HUES64 (cell line): ENCODE measurements around the gene SLC30A3.
"Not testable (repeated sequence)": the region's sequence is repeated elsewhere in the genome, so short reads cannot be mapped to it uniquely, and the experiment has no call there.

Source experiments
- H3K27ac ChIP-seq: 2 replicates; pipeline ENCODE4 v1.7.0; 2013; ENCODE audit warnings: low read depth, low read length, inconsistent platforms
- H3K27me3 ChIP-seq: 2 replicates; pipeline ENCODE4 v1.6.1; 2013; ENCODE audit warnings: mild to moderate bottlenecking, low read length; ENCODE audit not compliant: insufficient read depth
- H3K36me3 ChIP-seq: 2 replicates; pipeline ENCODE4 v1.6.1; 2013; ENCODE audit warnings: mild to moderate bottlenecking, low read length; ENCODE audit not compliant: insufficient read depth
- H3K4me1 ChIP-seq: 2 replicates; pipeline ENCODE4 v1.6.1; 2013; ENCODE audit warnings: mild to moderate bottlenecking, low read length, moderate library complexity; ENCODE audit not compliant: insufficient read depth
- H3K4me3 ChIP-seq: 2 replicates; pipeline ENCODE4 v1.5.1; 2013; ENCODE audit warnings: mild to moderate bottlenecking, low read length, moderate library complexity
- H3K9ac ChIP-seq: 2 replicates; pipeline ENCODE4 v1.6.1; 2013; ENCODE audit warnings: mild to moderate bottlenecking, low read depth, low read length
- H3K9me3 ChIP-seq: 2 replicates; pipeline ENCODE4 v1.6.1; 2013; ENCODE audit warnings: low read depth, low read length; ENCODE audit not compliant: insufficient read depth
- WGBS: fragments of 150-250, 120-280 bp; methylation state at CpG from one replicate; pipeline ENCODE4 v1.1.7; 2013; ENCODE audit warnings: missing lambda C conversion rate; 5-methylcytosine and 5-hydroxymethylcytosine counted together

SLC30A3 gene

GRCh38 chr2:27270131-27270530 is 7.3 kb upstream of the SLC30A3 start:
- Histone ChIP-seq H3K27me3 (peaks cover 32% of the 10 kb centered on the region), H3K36me3 (no peaks in the 10 kb centered on the region), H3K27ac (no peak overlapping the region), H3K9me3 (no peaks in the 10 kb centered on the region), H3K4me3 (no peak overlapping the region), H3K4me1 (no peaks in the 10 kb centered on the region), H3K9ac (no peak overlapping the region)
- 85% methylated on average over 2 of the region's 3 CpGs for WGBS

DNA sequence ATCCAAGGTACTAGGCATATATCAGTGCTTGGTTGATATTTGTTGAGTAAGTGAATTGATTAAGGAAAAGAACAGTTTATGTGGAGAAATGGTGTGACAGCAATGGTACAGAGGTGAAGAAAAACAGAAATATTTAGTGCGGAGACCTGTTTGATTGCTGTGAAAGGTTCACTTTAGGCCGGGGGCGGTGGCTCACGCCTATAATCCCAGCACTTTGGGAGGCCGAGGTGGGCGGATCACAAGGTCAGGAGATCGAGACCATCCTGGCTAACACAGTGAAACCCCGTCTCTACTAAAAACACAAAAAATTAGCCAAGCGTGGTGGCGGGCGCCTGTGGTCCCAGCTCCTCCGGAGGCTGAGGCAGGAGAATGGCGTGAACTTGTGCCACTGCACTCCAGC is 5.4 kb upstream of the SLC30A3 start:
- H3K4me3 ChIP-seq, H3K36me3 ChIP-seq, H3K27ac ChIP-seq, H3K9me3 ChIP-seq, H3K9ac ChIP-seq, H3K4me1 ChIP-seq: not testable (repeated sequence)
- WGBS, result 94% methylated on average over 13 of the region's 13 CpGs
- H3K27me3 ChIP-seq, result peaks cover 50% of the 10 kb centered on the region

- H3K9me3 ChIP-seq, result no peaks in the 10 kb centered on the region
- H3K27me3 ChIP-seq, result peaks cover 78% of the 10 kb centered on the region
- H3K4me3 ChIP-seq, result no peak overlapping the region
- no peaks in the 10 kb centered on the region for H3K36me3 ChIP-seq
- H3K4me1 ChIP-seq, result peaks cover 13% of the 10 kb centered on the region
- no peak overlapping the region; the same call in 1 of the 2 replicates for H3K9ac ChIP-seq
- H3K27ac ChIP-seq, result no peak overlapping the region
Measured at GRCh38 chr2:27265536-27265870, 2.7 kb upstream of the SLC30A3 start.

- no peak overlapping the region for H3K27ac ChIP-seq
- WGBS, result 5% methylated on average over 56 of the region's 56 CpGs
- no peaks in the 10 kb centered on the region for H3K9me3 ChIP-seq
- H3K9ac ChIP-seq, result peak overlapping the region; percentile 67
- H3K4me1 ChIP-seq, result peaks cover 13% of the 10 kb centered on the region
- peak overlapping the region; percentile 72 for H3K4me3 ChIP-seq
- H3K27me3 ChIP-seq, result peaks cover 80% of the 10 kb centered on the region
- no peaks in the 10 kb centered on the region for H3K36me3 ChIP-seq
Measured at GRCh38 chr2:27264753-27265535, 2.1 kb upstream of the SLC30A3 start.

DNA sequence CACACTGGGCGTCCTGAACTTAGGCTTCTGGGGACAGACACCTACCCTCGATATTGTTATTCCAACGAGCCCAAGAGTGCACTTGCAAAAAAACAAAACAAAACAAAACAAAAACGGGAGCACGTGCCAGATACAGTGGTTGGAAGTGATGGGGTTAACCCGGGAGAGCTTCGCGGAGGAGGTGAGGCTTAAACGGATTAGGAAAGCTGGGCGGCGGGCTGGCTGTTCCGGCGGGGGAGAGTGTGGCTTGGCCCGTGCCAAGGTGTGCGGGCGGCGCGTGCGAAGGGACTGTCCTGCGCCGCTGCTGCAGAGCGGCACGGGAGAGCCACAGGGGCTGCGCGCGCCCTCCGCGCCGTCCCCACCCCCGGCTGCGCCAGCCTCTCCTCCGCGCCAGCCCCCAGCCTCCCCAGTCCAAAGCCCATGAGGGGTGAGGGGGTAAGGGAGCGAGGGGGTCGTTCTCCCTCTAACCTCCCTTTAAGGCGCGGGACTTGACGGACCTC is 1.5 kb upstream of the SLC30A3 start:
- H3K9ac ChIP-seq, result peak overlapping the region; percentile 67; the same call in 1 of the 2 replicates
- no peaks in the 10 kb centered on the region for H3K36me3 ChIP-seq
- no peak overlapping the region for H3K27ac ChIP-seq
- H3K27me3 ChIP-seq, result peaks cover 85% of the 10 kb centered on the region
- no peaks in the 10 kb centered on the region for H3K9me3 ChIP-seq
- H3K4me1 ChIP-seq, result peaks cover 13% of the 10 kb centered on the region
- H3K4me3 ChIP-seq, result peak overlapping the region; percentile 72
- WGBS, result 1% methylated on average over 32 of the region's 38 CpGs

- Histone ChIP-seq H3K4me3 (peak overlapping the region; percentile 72), H3K9ac (no peak overlapping the region), H3K27me3 (peaks cover 89% of the 10 kb centered on the region), H3K9me3 (no peaks in the 10 kb centered on the region), H3K4me1 (peaks cover 13% of the 10 kb centered on the region), H3K27ac (no peak overlapping the region), H3K36me3 (no peaks in the 10 kb centered on the region)
- WGBS, result 1% methylated on average over 46 of the region's 46 CpGs
Measured at GRCh38 chr2:27263287-27264252, 723 bp upstream of the SLC30A3 start.

DNA sequence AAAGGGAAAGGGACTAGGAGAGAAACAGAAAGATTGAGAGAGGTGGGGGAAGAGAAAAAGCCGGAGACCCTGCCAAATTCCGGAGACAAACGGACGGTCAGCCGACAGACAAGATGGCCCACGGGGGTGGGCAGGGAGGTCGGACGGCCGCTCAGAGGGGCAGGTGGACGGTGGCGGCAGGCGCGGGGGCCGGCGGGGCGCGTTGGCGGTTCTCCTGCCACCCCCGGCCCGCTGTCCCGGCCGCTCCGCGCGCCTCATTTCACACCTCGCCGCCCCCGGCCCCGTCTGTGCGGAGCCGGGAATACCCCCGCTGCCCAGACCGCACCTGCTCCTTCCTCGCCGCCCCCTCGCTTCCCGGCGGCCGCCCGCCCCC is 935 bp downstream of the SLC30A3 start:
- peak overlapping the region; percentile 72 for H3K4me3 ChIP-seq
- H3K9me3 ChIP-seq, result no peaks in the 10 kb centered on the region
- WGBS, result 2% methylated on average over 40 of the region's 40 CpGs
- no peak overlapping the region for H3K9ac ChIP-seq
- H3K27ac ChIP-seq, result no peak overlapping the region
- H3K4me1 ChIP-seq, result peaks cover 13% of the 10 kb centered on the region
- peaks cover 79% of the 10 kb centered on the region for H3K27me3 ChIP-seq
- H3K36me3 ChIP-seq, result no peaks in the 10 kb centered on the region

DNA sequence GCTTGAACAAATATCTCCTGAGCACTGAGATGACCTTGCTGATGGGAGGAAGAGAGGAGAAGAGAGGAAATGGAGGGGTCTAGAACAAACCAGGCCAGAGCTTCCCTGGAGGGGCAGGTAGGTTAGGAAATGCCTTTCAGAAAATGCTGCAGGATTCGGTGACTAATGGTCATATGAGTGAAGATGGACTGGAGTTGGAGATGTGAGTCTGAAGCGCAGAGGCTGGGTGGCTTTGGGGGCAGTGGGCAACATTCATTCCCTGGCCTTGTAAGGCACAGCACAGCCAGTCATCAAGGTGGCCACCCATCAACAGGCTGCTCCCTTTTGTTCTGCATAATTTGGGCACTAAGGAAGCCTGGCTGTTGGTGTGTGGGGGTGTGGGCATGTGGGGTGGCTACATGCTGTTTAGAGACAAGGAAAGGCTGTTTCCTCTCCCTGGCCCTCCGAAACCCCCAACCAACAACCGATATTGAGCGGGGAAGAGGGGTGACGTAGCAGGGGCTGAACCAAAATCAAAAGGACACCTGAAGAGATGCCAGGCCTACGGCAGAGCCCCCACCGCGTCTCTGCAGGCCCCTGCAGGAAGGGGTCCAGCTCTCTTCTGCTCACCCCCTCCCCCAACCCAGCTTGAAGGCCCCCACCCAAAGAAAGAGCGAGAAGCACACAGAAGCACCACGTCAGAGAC is 1.5 kb downstream of the SLC30A3 start:
- Histone ChIP-seq H3K9ac (no peak overlapping the region), H3K27me3 (peaks cover 74% of the 10 kb centered on the region), H3K36me3 (no peaks in the 10 kb centered on the region), H3K9me3 (no peaks in the 10 kb centered on the region), H3K27ac (no peak overlapping the region), H3K4me1 (peaks cover 13% of the 10 kb centered on the region), H3K4me3 (peak overlapping the region; percentile 72)
- WGBS, result 47% methylated on average over 11 of the region's 11 CpGs

DNA sequence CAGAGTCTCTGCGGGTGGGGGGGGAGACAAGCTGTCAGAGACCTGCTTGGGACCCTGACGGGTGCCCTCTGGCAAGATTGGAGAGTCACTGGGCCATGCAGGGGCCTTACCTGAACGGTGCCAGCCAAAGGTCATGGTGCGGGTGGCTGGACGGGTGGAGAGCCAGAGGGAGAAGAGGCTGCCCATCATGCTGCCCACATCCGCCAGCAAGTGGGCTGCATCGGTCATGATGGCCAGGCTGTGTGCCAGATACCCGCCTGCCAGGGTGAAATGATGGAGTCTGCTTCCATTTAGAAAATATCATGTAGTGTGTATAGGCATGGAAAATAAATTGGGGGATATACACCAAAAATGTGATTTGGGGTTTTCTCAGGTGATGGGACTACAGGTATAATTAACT is 4.8 kb downstream of the SLC30A3 start:
- H3K9me3 ChIP-seq, result no peaks in the 10 kb centered on the region
- H3K27me3 ChIP-seq, result peaks cover 41% of the 10 kb centered on the region
- H3K9ac ChIP-seq, result no peak overlapping the region
- peaks cover 6% of the 10 kb centered on the region; the same call in 1 of the 2 replicates for H3K4me1 ChIP-seq
- 94% methylated on average over 8 of the region's 8 CpGs for WGBS
- H3K36me3 ChIP-seq, result no peaks in the 10 kb centered on the region
- H3K4me3 ChIP-seq, result no peak overlapping the region
- no peak overlapping the region for H3K27ac ChIP-seq

DNA sequence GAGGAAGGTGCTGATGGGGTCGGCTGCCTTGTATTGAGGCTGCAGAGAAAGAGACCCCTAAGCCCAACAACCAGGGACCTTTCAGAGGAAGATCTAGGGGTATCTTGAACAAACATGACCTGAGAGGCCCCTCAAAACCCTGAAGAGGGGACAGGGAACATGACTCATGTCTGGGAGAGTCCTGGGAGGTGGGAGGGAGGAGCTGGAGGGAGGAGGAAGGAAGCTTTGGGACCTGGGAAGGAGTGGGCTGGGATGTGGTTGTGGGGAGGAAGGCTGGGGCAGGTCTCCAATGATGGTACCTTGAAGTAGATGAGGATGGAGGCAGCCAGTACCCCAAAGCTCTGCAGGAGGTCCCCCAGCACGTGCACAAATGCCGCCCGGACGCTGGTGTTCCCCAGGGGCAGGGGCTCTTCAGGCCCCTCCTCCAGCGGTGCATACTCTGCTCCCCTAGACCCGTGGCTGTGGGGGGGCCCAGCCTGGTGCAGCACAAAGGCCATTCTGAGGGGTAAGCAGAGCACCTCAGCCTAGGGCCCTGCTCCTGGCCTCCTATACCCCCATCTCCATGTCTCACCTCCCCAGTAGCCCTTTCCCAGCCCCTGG is 5.9 kb downstream of the SLC30A3 start:
- 87% methylated on average over 7 of the region's 7 CpGs for WGBS
- no peak overlapping the region for H3K4me3 ChIP-seq
- peaks cover 6% of the 10 kb centered on the region; the same call in 1 of the 2 replicates for H3K4me1 ChIP-seq
- H3K9ac ChIP-seq, result no peak overlapping the region
- peaks cover 30% of the 10 kb centered on the region for H3K27me3 ChIP-seq
- H3K36me3 ChIP-seq, result no peaks in the 10 kb centered on the region
- H3K27ac ChIP-seq, result no peak overlapping the region
- H3K9me3 ChIP-seq, result no peaks in the 10 kb centered on the region
